Mammary epithelial cell (primary cell): ENCODE data around the gene SFRP5.

Source experiments
- CTCF ChIP-seq, 2 donors: IDR thresholded peaks in 1 of 2; conservative IDR thresholded peaks in 1 of 2; 2 replicates each; pipeline ENCODE4 v1.5.1; 2011 to 2012; ENCODE audit warnings: inconsistent platforms in 2 of 2, low read length in 2 of 2, mild to moderate bottlenecking in 2 of 2, control low read depth in 1 of 2, low read depth in 1 of 2; ENCODE audit not compliant: insufficient read depth in 1 of 2; ENCODE audit errors: extremely low read depth in 1 of 2
- EZH2 ChIP-seq: IDR thresholded peaks from 2 replicates; pipeline ENCODE4 v1.6.1; 2012; ENCODE audit warnings: low read length, inconsistent platforms, borderline replicate concordance

GRCh38 chr10:97811958-97812357 is 40.2 kb upstream of the SFRP5 start:
- TF ChIP-seq CTCF (conservative IDR thresholded peaks at IDR 0.05 in 1 of 2, IDR thresholded peaks at IDR 0.05 in 1 of 2; ENCODE audit: extremely low read depth in 1 of 2, insufficient read depth in 1 of 2, low read depth in 1 of 2, low read length in 2 of 2) (no peak), EZH2 (no peak)
